Activated T-cell treated with anti-CD3 and anti-CD28 coated beads, Interleukin-2, amount 50 U/mL, for 48 hours (primary cell): ENCODE measurements around the gene DNAAF1.
"Not testable (repeated sequence)": the region's sequence is repeated elsewhere in the genome, so short reads cannot be mapped to it uniquely, and the experiment has no call there.

ENCODE experiments used
- DNase-seq, 2 experiments: peaks; one replicate each; pipeline ENCODE4 v3.0.0-alpha.2; 2020

The DNAAF1 gene

GRCh38 chr16:84214451-84215066 is 69.5 kb downstream of the DNAAF1 start:
- DNase-seq, result no peak

GRCh38 chr16:84215531-84215930 is 70.4 kb downstream of the DNAAF1 start:
- DNase-seq, result no peak

GRCh38 chr16:84216144-84216543 is 71.0 kb downstream of the DNAAF1 start:
- DNase-seq, result not testable (repeated sequence)

- no peak for DNase-seq
Measured at GRCh38 chr16:84218176-84218823, 73.2 kb downstream of the DNAAF1 start.

GRCh38 chr16:84218956-84219355 is 73.8 kb downstream of the DNAAF1 start:
- no peak for DNase-seq

- DNase-seq, result no peak
Measured at GRCh38 chr16:84220851-84221250, 75.7 kb downstream of the DNAAF1 start.

GRCh38 chr16:84223456-84223855 is 78.3 kb downstream of the DNAAF1 start:
- no peak for DNase-seq

- DNase-seq, result no peak
Measured at GRCh38 chr16:84224554-84224953, 79.4 kb downstream of the DNAAF1 start.

GRCh38 chr16:84225126-84225525 is 80.0 kb downstream of the DNAAF1 start:
- no peak for DNase-seq

- no peak for DNase-seq
Measured at GRCh38 chr16:84225571-84225970, 80.5 kb downstream of the DNAAF1 start.

GRCh38 chr16:84226026-84226425 is 80.9 kb downstream of the DNAAF1 start:
- DNase-seq, result no peak
